Tibial nerve (tissue), 4 donors: Measurements from ENCODE around the gene YIF1A. TPM values are rescaled to one million over a fixed set of nuclear protein-coding genes. Genes with fewer than 3 reads are reported as not detected.

ENCODE experiments used
- DNase-seq, 2 donors: peaks; one replicate each; pipeline ENCODE4 v3.0.0-alpha.2; 2019; ENCODE audit warnings: low spot score in 2 of 2
- H3K27ac ChIP-seq, 4 donors: fragments of 200-600 bp; sonication (generic) in 3 of 4; one replicate each; pipeline ENCODE4 v1.5.1; 2017 to 2019; ENCODE audit warnings: mild to moderate bottlenecking in 1 of 4
- H3K27me3 ChIP-seq, 2 donors: fragments of 200-600 bp; sonication (generic) in 1 of 2; one replicate each; pipeline versions ENCODE4 v1.5.1 to v1.6.0; 2017 to 2019
- H3K36me3 ChIP-seq, 3 donors: fragments of 200-600 bp; sonication (generic); one replicate each; pipeline ENCODE4 v1.5.1; 2018 to 2019
- H3K4me1 ChIP-seq, 4 donors: fragments of 200-600 bp; sonication (generic) in 3 of 4; one replicate each; pipeline ENCODE4 v1.5.1; 2017 to 2019
- H3K4me3 ChIP-seq, 4 donors: fragments of 200-600 bp; sonication (generic) in 3 of 4; one replicate each; pipeline ENCODE4 v1.5.1; 2017 to 2019; ENCODE audit warnings: mild to moderate bottlenecking in 1 of 4, moderate library complexity in 1 of 4
- H3K9me3 ChIP-seq, 4 donors: fragments of 200-600 bp; sonication (generic) in 3 of 4; one replicate each; pipeline ENCODE4 v1.5.1; 2017 to 2019
- EP300 ChIP-seq, 2 donors: sonication (generic); formaldehyde crosslinking; IDR thresholded peaks; one replicate each; pipeline ENCODE4 v1.6.1; 2017; ENCODE audit warnings: antibody characterized with exemption in 2 of 2, mild to moderate bottlenecking in 1 of 2
- POLR2A ChIP-seq, 2 donors: fragments of 450-650 bp; IDR thresholded peaks; one replicate each; pipeline ENCODE4 v1.6.1; 2017; ENCODE audit warnings: antibody characterized with exemption in 2 of 2, mild to moderate bottlenecking in 2 of 2, moderate library complexity in 2 of 2
- WGBS, 2 donors: methylation state at CpG; one replicate each; pipeline ENCODE4 v1.1.5; 2018; 5-methylcytosine and 5-hydroxymethylcytosine counted together
- total RNA-seq, 4 donors: library from RNA; depleted of rRNA; stranded (reverse); fragments of >200 nt; gene quantifications; one replicate each; pipeline ENCODE4 v1.1.0, GENCODE V29; 2016
- TF ChIP-seq, protein P1 (sequence below), 5 experiments: fragments of 200-600 bp in 3 of 5; fragments of 450-650 bp in 2 of 5; sonication (generic) in 3 of 5; IDR thresholded peaks; one replicate each; pipeline ENCODE4 v1.5.1; 2016 to 2019; ENCODE audit warnings: antibody characterized with exemption in 5 of 5, mild to moderate bottlenecking in 3 of 5, moderate library complexity in 2 of 5

YIF1A gene
- total RNA-seq, 4 donors from 2014 or later: 76.0 to 143 (median 90.6) TPM

DNA sequence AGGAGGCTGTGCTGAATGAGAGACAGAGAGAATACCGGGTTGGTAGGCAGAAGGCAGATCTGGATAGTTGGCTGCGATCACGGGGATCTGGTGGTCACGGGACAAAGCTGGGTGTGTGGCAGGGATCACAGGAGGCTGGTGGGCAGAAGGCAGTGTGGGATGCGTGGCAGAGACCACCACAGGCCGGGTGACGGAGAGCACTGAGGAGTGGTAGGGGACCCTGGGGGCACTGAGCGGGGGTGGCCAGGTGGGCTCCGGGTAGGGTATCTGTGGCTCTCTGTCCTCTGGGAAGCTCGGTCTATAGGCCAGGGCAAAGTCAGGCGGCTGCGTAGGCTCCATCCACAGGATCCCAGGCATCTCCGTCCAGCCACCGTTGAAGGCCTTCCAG lies 26.5 kb upstream of the YIF1A start:
- Histone ChIP-seq H3K36me3 (no peaks in the 10 kb centered on the region), H3K4me3 (peak overlapping the region; percentile 39 to 57 (median 51)), H3K27ac (peak overlapping the region; percentile 29 to 89 (median 80)), H3K27me3 (peaks cover 0 to 5% of the 10 kb centered on the region in 2 donors), H3K9me3 (no peaks in the 10 kb centered on the region), H3K4me1 (peaks cover 0 to 67% (median 37%) of the 10 kb centered on the region in 4 donors)
- TF ChIP-seq, protein P1, sequence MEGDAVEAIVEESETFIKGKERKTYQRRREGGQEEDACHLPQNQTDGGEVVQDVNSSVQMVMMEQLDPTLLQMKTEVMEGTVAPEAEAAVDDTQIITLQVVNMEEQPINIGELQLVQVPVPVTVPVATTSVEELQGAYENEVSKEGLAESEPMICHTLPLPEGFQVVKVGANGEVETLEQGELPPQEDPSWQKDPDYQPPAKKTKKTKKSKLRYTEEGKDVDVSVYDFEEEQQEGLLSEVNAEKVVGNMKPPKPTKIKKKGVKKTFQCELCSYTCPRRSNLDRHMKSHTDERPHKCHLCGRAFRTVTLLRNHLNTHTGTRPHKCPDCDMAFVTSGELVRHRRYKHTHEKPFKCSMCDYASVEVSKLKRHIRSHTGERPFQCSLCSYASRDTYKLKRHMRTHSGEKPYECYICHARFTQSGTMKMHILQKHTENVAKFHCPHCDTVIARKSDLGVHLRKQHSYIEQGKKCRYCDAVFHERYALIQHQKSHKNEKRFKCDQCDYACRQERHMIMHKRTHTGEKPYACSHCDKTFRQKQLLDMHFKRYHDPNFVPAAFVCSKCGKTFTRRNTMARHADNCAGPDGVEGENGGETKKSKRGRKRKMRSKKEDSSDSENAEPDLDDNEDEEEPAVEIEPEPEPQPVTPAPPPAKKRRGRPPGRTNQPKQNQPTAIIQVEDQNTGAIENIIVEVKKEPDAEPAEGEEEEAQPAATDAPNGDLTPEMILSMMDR (IDR thresholded peaks at IDR 0.05): no peak
- TF ChIP-seq EP300 (IDR thresholded peaks at IDR 0.05) (no peak), POLR2A (IDR thresholded peaks at IDR 0.05) (no peak)
- no peak for DNase-seq
- 63 to 76% methylated on average over 14 of the region's 14 CpGs for WGBS, 2 donors

DNA sequence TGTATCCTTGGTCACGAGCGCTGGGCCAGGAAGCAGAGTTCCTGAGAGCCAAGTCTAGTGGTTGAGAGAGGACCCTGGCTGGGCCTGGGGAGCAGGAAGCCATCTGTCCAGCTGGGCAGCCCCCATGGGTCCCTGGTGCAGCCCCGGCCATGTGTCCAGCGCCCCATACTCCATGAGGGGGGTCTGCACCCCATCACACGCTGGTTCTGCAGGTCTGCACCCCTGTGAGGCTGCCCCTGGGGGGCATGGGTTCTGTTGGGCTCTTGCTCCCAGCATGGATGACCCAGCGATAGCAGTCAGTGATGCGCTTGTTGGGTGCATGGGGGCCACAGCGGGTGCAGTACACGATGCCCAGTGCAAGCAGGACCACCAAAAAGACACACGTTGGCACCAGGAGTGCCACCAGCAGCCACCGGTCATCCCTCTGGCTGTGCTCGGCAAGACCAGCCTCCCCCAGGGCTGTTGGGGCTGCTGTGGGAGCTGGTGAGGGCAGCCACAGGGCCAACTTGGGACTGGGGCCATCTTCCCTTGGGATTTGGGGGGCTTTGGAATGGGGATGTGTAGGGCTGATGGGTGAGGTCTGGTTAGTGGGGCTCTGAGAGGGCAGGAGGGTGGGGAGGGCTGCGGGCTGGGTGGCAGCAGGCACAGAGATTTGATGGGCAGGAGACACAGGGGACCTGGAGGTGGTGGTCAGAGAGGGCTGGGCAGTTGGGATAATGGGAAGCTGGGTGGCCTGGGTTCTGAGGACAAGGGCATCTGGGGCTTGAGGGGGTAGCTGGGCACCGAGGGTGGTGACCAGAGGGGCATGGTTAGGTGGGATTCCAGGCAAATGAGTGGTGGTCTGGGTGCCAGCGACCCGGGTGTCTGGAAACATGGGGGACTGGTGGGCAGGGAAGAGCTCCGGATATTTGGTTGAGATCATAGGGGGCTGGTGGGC lies 25.9 kb upstream of the YIF1A start:
- H3K36me3 ChIP-seq: no peaks in the 10 kb centered on the region
- H3K4me1 ChIP-seq: peaks cover 0 to 67% (median 37%) of the 10 kb centered on the region in 4 donors
- TF ChIP-seq POLR2A (IDR thresholded peaks at IDR 0.05) (no peak), EP300 (IDR thresholded peaks at IDR 0.05) (no peak)
- TF ChIP-seq, protein P1 (IDR thresholded peaks at IDR 0.05): no peak
- peak overlapping the region; percentile 8 to 57 (median 51) for H3K4me3 ChIP-seq
- 61 to 73% methylated on average over 9 to 17 of the region's 17 CpGs for WGBS, 2 donors
- no peaks in the 10 kb centered on the region for H3K9me3 ChIP-seq
- H3K27ac ChIP-seq: peak overlapping the region; percentile 5 to 89 (median 88)
- DNase-seq: no peak
- peaks cover 0 to 5% of the 10 kb centered on the region in 2 donors for H3K27me3 ChIP-seq

GRCh38 chr11:66314186-66314501 lies 25.2 kb upstream of the YIF1A start:
- Histone ChIP-seq H3K4me3 (peak overlapping the region in 3 of 4 donors; percentile 8 to 57 (median 50)), H3K27me3 (peaks cover 0 to 5% of the 10 kb centered on the region in 2 donors), H3K4me1 (peaks cover 0 to 67% (median 36%) of the 10 kb centered on the region in 4 donors), H3K36me3 (no peaks in the 10 kb centered on the region), H3K27ac (peak overlapping the region; percentile 44 to 89 (median 88)), H3K9me3 (no peaks in the 10 kb centered on the region)
- TF ChIP-seq, protein P1 (IDR thresholded peaks at IDR 0.05): no peak
- TF ChIP-seq POLR2A (IDR thresholded peaks at IDR 0.05) (no peak), EP300 (IDR thresholded peaks at IDR 0.05) (no peak)
- DNase-seq: no peak
- WGBS, 2 donors: 44 to 84% methylated on average over 1 of the region's 1 CpG

DNA sequence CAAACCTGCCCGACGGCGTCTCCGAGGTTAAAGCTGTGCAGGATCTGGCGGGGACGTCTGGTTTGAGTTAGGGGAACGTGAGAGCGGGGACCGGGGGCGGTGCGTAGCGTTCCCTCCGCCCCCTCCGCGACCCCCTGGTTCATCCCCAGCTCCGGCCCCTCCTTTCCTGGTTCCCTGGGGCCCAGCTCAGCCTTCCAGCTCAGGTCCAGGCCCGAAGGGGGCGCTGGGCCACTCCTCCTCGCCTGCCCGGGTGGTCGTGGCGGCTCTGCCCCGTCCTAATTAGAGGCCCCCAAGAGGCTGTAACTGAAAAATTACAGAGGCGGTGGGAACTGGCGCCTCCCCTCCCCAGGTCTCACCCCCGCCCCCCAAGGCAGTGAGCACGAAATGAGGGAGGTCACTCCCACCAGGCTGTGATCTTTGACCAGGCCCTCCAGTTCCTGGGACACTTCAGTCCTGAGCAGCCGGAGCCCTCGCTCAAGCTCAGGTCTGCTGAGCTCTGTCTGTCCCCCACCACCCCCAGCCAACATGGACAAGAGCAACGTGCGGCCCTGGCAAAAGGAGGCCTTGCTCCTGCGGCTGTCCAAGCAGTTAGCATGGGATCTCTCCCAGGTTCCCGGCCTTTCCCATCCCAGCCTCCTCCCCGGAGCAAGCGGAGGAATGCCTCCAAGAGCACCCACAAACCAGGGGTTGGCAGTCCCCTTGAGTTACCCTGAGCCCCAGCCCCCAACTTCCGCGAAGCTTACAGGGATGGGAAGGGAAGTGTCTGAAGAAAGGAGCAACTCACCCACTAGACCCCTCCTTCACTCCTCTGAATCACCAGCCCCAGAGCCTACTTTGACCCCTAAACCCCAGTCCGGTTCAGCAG lies 24.6 kb upstream of the YIF1A start:
- Histone ChIP-seq H3K9me3 (no peaks in the 10 kb centered on the region), H3K36me3 (no peaks in the 10 kb centered on the region), H3K27me3 (peaks cover 0 to 5% of the 10 kb centered on the region in 2 donors), H3K27ac (peak overlapping the region; percentile 44 to 89 (median 88)), H3K4me3 (peak overlapping the region; percentile 35 to 57 (median 54)), H3K4me1 (peaks cover 0 to 62% (median 32%) of the 10 kb centered on the region in 4 donors)
- TF ChIP-seq, protein P1 (IDR thresholded peaks at IDR 0.05): peak in 1 of 5 experiments; percentile 11
- no peak for TF ChIP-seq POLR2A (IDR thresholded peaks at IDR 0.05)
- DNase-seq: no peak
- 22 to 38% methylated on average over 18 to 30 of the region's 38 CpGs for WGBS, 2 donors
